SHP77 treated with DMSO at 0.1 percent for 48 hours (cell line): Measurements from ENCODE around the gene NLRC5.
"Not testable (repeated sequence)": the region's sequence is repeated elsewhere in the genome, so short reads cannot be mapped to it uniquely, and the experiment has no call there.

Source experiments
- DNase-seq: peaks from one replicate; lab custom pipeline; 2025; lab: John Stamatoyannopoulos, UW

The NLRC5 gene

GRCh38 chr16:56998861-56999260 lies 9.5 kb downstream of the NLRC5 start:
- DNase-seq: no peak

GRCh38 chr16:56999409-57000270 lies 10.3 kb downstream of the NLRC5 start:
- no peak for DNase-seq

- DNase-seq: no peak
Measured at GRCh38 chr16:57000271-57001025, 11.1 kb downstream of the NLRC5 start.

GRCh38 chr16:57001026-57001679 lies 11.8 kb downstream of the NLRC5 start:
- DNase-seq: no peak

- no peak for DNase-seq
Measured at GRCh38 chr16:57003439-57004386, 14.4 kb downstream of the NLRC5 start.

GRCh38 chr16:57004387-57005250 lies 15.3 kb downstream of the NLRC5 start:
- no peak for DNase-seq

GRCh38 chr16:57005597-57005996 lies 16.2 kb downstream of the NLRC5 start:
- not testable (repeated sequence) for DNase-seq

- DNase-seq: no peak
Measured at GRCh38 chr16:57007050-57007449, 17.7 kb downstream of the NLRC5 start.

- DNase-seq: no peak
Measured at GRCh38 chr16:57007530-57007929, 18.2 kb downstream of the NLRC5 start.

GRCh38 chr16:57008440-57008839 lies 19.1 kb downstream of the NLRC5 start:
- no peak for DNase-seq

GRCh38 chr16:57009643-57010170 lies 20.4 kb downstream of the NLRC5 start:
- DNase-seq: no peak

GRCh38 chr16:57012353-57012752 lies 23.0 kb downstream of the NLRC5 start:
- DNase-seq: no peak

- no peak for DNase-seq
Measured at GRCh38 chr16:57013229-57013628, 23.9 kb downstream of the NLRC5 start.

GRCh38 chr16:57013902-57014301 lies 24.5 kb downstream of the NLRC5 start:
- DNase-seq: no peak

GRCh38 chr16:57016301-57016700 lies 26.9 kb downstream of the NLRC5 start:
- DNase-seq: no peak

GRCh38 chr16:57016831-57017230 lies 27.5 kb downstream of the NLRC5 start:
- no peak for DNase-seq

- DNase-seq: no peak
Measured at GRCh38 chr16:57017251-57017650, 27.9 kb downstream of the NLRC5 start.

GRCh38 chr16:57019746-57020145 lies 30.4 kb downstream of the NLRC5 start:
- DNase-seq: no peak

GRCh38 chr16:57020651-57021050 lies 31.3 kb downstream of the NLRC5 start:
- no peak for DNase-seq

GRCh38 chr16:57021757-57022156 lies 32.4 kb downstream of the NLRC5 start:
- DNase-seq: no peak
